HK-2 (cell line): ENCODE results near the gene RETREG1.
"Not testable (repeated sequence)": the region's sequence is repeated elsewhere in the genome, so short reads cannot be mapped to it uniquely, and the experiment has no call there.

Experiments
- DNase-seq: peaks from one replicate; pipeline ENCODE4 v3.0.0-alpha.2; 2018; ENCODE audit not compliant: unreplicated experiment

Gene RETREG1

DNA sequence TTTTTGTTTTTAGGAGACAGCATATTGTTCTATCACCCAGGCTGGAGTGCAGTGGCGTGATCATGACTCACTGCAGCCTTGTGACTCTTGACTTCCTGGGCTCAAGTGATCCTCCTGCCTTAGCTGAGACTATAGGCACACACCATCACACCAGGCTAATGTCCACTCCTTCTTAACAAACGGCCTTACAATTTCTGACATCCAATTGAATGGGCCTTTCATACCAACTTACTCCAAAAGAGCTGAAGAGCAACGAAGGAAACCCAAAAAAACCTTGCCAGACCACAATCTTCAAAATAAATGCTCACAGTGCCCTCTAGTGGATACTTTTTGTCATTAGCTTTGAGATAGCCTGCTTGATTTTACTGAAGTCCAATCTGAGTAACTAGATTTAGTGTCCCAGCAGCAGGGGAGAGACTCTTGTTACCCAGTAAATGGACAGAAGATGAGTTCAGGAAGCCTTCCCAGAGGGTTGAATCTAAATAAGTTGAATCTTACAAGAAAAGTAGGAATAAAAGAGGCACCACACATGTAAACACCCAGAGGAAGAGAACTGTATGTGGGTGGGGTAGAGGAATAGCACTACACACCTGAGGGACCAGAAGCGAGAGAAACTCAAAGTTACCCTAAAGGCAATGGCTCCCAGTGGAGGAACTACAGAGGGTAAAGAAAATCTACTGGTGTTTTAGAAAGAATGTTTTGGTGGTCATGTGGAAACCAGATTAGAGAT lies 160.5 kb downstream of the RETREG1 start:
- peak; percentile 62 for DNase-seq

DNA sequence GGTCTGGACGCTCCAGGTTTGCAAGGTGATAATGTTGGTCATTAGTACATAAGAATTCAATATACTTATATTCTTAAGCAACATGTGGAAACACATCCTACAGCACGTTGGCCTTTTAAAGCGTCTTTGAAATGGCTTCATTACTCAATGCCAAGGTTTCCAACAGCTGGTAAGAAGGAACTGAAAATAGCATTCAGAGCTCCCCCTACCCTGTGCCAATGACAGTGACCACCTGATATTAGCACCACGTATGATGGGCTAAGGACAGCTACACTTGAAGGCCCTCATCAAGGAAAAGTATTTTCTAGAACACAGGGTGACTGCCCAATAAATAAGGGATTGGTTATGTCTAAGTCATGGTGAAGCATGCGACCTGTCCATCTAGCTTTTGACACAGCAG lies 161.1 kb downstream of the RETREG1 start:
- DNase-seq = no peak

DNA sequence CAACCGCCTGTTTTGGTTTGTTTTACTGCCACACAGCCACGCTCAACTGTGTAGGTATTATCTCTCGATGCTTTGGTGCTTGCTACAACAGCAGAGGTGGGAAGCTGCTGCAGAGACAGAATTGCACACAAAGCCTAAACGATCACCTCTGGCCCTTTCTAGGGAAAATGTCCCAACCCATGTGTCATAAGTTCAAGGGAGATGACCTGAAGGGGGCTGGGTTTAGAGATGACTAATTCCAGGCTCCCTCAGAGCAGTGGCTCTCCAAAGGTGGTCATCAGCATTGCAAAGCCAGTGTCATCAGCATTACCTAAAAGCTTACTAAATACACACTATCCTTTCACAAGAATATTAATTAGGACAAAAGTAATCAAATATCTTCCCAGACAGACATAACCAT lies 162.1 kb downstream of the RETREG1 start:
- DNase-seq = no peak

DNA sequence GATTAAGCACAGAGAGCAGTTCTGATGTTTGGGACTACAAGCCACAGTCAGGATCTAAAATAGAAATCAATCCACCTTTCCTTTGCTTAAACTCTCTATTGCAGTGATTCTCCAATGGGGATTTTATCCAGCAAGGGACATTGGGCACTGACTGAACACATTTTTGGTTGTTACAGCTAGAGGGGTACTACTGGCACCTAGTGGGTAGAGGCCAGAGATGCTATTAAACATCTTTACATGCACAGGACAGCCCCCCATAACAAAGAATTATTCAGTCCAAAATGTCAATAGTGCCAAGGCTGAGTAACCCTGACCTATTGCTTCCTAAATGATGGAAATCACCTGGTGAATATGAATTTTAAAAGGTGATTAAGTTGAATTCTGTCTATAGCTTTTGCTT lies 163.2 kb downstream of the RETREG1 start:
- DNase-seq = no peak

DNA sequence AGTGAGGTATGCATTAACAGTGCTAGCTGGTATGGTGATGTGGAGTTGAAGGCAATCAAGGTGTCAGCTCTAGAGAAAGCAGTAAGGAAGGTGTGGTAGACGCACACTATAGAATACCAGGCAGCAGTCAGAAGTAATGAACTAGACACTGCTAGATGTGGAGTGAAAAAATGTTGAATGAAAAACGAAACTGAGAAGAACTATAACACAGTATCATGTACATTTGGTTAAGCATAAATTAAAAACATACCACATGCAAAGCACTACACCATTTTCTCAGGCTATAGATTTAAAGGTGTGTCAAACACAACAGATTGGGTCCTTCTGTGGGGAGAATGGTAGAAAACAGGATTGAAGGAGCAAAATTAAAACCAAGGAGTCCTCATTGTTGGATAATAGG lies 166.6 kb downstream of the RETREG1 start:
- DNase-seq = no peak

DNA sequence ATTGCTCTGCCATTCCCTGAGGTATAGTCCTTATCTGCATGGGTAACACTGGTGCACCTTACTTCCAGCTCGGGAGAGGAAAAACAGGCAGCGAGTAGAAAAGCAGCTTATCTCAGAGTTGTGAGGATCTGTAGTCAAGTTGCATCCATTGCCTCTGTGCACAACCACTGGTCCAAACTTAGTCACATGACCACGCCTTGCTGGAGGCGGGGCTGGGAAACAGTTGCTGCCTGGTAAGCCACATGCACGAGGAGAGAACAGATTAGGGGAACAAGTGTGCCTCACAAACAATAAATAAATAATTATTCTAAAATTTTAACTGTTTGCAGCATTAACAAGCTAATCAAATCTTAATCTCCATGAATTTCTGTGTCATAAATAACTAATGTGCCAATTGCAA lies 169.8 kb downstream of the RETREG1 start:
- DNase-seq = no peak

DNA sequence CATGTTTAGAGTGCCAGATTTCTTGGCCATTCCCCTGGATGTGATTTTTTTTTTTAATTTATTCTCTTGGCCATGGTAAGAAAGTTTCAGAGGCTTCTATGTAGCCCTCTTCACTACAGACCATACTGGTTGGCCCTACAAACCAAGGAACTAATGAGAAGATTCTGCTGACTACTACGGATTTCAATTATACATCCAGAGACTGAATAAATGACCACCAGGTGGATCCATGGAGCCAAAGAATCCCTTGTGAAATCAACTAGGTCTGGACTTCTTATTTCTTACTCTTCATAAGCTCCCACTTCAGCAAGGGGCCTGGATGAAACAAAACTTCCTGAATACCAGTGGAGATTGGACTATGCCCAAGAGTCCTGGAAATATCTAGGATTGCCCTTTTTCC lies 178.8 kb downstream of the RETREG1 start:
- DNase-seq = no peak

DNA sequence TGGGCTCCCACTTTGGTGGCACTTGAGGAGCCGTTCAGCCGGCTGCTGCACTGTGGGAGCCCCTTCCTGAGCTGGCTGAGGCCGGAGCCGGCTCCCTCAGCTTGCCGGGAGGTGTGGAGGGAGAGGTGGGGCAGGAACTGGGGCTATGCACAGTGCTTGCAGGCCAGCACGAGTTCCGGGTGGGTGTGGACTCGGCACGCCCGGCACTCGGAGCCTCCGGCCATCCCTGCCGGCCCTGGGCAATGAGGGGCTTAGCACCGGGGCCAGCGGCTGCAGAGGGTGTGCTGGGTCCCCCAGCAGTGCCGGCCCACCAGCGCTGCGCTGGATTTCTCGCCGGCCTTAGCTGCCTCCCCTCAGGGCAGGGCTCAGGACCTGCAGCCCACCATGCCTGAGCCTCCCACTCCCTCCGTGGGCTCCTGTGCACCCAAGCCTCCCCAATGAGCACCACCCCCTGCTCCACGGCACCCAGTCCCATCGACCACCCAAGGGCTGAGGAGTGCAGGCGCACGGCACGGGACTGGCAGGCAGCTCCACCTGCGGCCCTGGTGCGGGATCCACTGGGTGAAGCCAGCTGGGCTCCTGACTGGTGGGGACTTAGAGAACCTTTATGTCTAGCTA lies 180.6 kb downstream of the RETREG1 start:
- DNase-seq = not testable (repeated sequence)

DNA sequence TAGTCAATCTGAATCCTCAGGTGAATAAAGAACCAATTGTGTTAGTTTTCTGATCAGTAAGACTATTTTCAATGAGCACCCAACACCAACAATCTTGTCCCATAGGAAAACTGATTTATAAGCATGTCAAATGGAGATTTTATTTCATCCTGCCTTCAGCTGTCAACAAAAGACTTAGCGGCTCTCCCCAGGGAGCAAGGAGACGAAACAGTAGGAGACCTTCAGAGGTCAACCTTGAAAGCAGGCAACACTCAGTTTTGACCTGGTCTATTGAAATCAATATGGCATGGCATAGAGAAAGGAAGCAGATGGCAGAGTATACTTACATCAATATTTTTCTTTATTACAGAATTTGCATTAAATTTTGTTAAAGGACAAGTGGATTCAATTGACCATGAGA lies 185.3 kb downstream of the RETREG1 start:
- no peak for DNase-seq

DNA sequence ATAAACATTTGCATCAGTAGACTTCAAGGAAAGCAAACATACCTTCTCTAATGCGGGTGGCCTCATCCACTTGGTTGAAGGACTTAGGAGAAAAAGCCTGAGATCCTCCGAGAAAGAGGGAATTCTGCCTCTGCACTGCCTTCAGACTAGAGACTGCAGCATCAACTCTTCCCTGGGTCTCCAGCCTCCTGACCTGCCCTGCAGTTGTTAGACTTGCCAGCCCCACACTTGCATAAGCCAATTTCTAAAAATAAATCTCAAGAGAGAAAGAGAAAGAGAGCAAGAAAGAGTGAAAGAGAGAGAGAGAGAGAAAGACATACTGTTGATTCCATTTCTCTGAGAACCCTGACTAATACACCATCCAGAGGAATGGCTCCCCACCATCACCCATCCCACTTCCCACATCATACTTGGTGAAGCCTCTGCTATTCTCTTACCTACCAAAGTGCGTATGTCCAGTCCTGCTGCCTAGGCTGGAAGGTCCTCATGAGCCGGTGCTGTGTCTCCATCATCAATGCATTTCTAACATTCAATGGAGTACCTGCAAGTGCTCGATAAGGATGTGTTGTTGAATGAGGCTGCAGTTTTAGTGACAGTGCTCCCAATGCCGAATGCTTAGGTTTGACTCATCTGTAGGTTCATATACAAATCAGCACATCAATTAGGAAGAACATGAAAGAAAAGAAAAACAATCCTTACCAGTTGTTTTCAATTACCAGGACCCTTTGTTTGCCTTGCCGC lies 186.3 kb downstream of the RETREG1 start:
- no peak for DNase-seq

DNA sequence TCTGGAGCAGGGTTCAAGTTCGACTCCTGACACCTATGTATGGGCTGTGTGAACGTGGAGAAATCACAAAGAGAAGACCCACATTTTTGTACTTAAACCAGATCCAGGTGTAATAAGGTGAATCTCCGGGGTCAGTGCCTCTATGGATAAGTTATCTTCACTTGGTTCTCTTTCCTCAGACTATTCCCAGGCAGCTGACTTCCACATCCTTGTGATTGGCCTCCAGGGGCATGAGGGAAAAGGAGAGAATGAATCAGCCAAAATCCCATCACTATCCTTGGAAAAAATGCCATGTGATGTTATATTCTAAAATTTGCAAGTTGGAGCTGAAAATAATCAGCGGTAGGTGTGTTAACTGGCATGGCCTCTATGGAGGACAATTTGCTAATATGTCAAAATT lies 188.4 kb downstream of the RETREG1 start:
- DNase-seq = no peak

DNA sequence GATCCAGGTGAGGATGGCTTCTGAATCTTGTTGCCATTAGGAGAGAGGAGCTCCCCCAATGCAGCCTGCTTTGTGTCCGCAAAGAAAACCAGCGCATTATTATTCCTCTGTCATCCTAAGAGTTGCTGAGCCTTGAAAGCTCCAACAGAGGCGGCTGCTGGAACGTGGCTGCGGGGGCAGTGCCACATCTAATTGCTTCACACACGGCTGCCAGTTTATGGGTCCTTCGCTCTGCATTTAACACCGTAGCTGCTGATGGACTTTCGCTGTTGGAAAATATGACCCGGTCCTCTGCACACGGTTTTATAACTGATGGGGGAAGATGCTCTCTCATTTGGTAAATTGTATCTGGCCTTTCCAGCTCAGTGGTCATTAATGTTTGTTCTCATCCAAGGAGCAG lies 189.2 kb downstream of the RETREG1 start:
- no peak for DNase-seq
